ENCODE data around the gene PDE8B.

Gene PDE8B

GRCh38 chr5:77231471-77232138 is 21.1 kb downstream of the PDE8B start:
- DNase-seq = peak in 2 of 56 donors; percentile 6 to 21

GRCh38 chr5:77232574-77233358 is 22.3 kb downstream of the PDE8B start:
- DNase-seq = peak in 1 of 56 donors; percentile 37

- DNase-seq = no peak
These were observed 25.6 kb downstream of the PDE8B start for GRCh38 chr5:77235846-77236721.

- peak in 1 of 56 donors; percentile 11 for DNase-seq
These were observed 28.8 kb downstream of the PDE8B start for GRCh38 chr5:77239126-77239741.

- no peak for DNase-seq
These were observed 31.0 kb downstream of the PDE8B start for GRCh38 chr5:77241444-77241843.

- DNase-seq = no peak
These were observed 39.0 kb downstream of the PDE8B start for GRCh38 chr5:77249475-77249874.

GRCh38 chr5:77250021-77250420 is 39.5 kb downstream of the PDE8B start:
- DNase-seq = no peak

GRCh38 chr5:77251921-77252320 is 41.4 kb downstream of the PDE8B start:
- no peak for DNase-seq

GRCh38 chr5:77255617-77256016 is 45.1 kb downstream of the PDE8B start:
- DNase-seq = no peak

GRCh38 chr5:77256406-77256805 is 45.9 kb downstream of the PDE8B start:
- no peak for DNase-seq

GRCh38 chr5:77258652-77259051 is 48.2 kb downstream of the PDE8B start:
- no peak for DNase-seq

- no peak for DNase-seq
These were observed 49.0 kb downstream of the PDE8B start for GRCh38 chr5:77259476-77259875.

GRCh38 chr5:77262697-77263096 is 52.2 kb downstream of the PDE8B start:
- DNase-seq = no peak

- DNase-seq = no peak
These were observed 55.8 kb downstream of the PDE8B start for GRCh38 chr5:77266291-77266690.

- no peak for DNase-seq
These were observed 57.0 kb downstream of the PDE8B start for GRCh38 chr5:77267496-77267895.

GRCh38 chr5:77272206-77272605 is 61.7 kb downstream of the PDE8B start:
- no peak for DNase-seq

GRCh38 chr5:77277759-77278158 is 67.3 kb downstream of the PDE8B start:
- no peak for DNase-seq

GRCh38 chr5:77280036-77280435 is 69.6 kb downstream of the PDE8B start:
- DNase-seq = no peak

GRCh38 chr5:77281969-77282336 is 71.5 kb downstream of the PDE8B start:
- peak in 1 of 56 donors; percentile 3 for DNase-seq

- DNase-seq = peak in 5 of 56 donors; percentile 3 to 24 (median 10)
These were observed 72.0 kb downstream of the PDE8B start for GRCh38 chr5:77282337-77283027.

All from amygdala (tissue), 56 donors.